ENCODE results near the gene IQSEC2. TPM values are rescaled to one million over a fixed set of nuclear protein-coding genes. Genes with fewer than 3 reads are reported as not detected.

The IQSEC2 gene
- total and polyA plus RNA-seq, 2 of the 4 experiments (the other 2 are of a cell fraction), result 2.5 to 11.4 TPM

DNA sequence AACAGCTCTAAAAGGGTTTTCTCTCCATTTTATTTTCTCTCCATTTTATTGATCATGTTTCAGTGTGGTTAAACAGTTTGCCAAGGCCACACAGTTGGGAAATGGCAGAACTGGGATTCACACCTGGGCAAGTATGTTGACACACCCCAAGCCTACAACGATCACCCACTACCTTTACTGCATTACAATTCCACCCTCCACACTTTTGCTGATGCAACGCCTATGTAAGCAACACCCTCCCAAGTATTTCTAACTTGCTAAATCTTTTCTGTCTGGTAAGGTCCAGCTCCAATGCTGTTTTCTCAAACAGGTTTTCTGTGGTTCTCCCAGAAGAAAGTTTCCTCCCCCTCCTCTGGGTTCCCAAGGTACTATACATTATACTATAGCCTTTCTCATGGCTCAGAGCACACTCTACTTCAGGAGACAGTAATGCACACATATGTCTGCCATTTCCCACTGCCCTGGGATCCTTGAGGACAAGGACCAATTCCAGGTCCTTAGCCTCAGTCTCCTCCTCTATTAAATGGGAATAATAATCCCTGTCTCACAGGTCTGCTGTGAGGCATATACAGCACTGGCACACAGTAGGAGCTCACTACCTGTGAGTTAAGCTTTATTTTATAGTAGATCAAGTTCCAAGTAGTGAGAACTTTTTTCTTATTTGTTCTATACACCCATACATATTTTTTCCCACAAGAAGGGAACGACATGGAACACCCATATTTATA lies 27.9 kb downstream of the IQSEC2 start:
- Histone ChIP-seq H4K91ac (ENCODE audit: insufficient read depth, low read depth, low read length) (no peak overlapping the region), H3K56ac (ENCODE audit: extremely low read depth, insufficient read depth, low read length) (no peak overlapping the region), H3K18ac (ENCODE audit: low read depth, low read length) (no peak overlapping the region), H3K79me1 (ENCODE audit: low read depth in 1 of 2, low read length in 2 of 2) (no peaks in the 10 kb centered on the region), H2AK9ac (replicated peaks; ENCODE audit: low read depth, low read length, poor library complexity) (no peak overlapping the region), H3K4me2 (ENCODE audit: low read depth, low read length) (no peak overlapping the region), H3K9me1 (ENCODE audit: insufficient read depth, low read length) (no peaks in the 10 kb centered on the region; the same call in 1 of the 2 replicates), H2AK5ac (ENCODE audit: low read depth, low read length) (no peak overlapping the region), H4K8ac (ENCODE audit: low read depth in 2 of 2, low read length in 2 of 2) (no peak overlapping the region), H4K20me1 (ENCODE audit: insufficient read depth, low read length) (no peaks in the 10 kb centered on the region; the same call in 1 of the 2 replicates), H3K36me3 (ENCODE audit: control insufficient read depth, insufficient read depth, low read length) (peaks cover 3% of the 10 kb centered on the region; the same call in 1 of the 2 replicates), H2BK20ac (ENCODE audit: low read depth, low read length) (no peak overlapping the region), H2BK120ac (ENCODE audit: low read depth, low read length) (no peak overlapping the region), H3K4me3 (ENCODE audit: insufficient read depth, low read depth, low read length) (no peak overlapping the region), H3K9ac (ENCODE audit: low read depth, low read length) (no peak overlapping the region), H3K14ac (replicated peaks; ENCODE audit: low read depth, low read length) (no peak overlapping the region), H2BK15ac (ENCODE audit: low read depth, low read length) (no peak overlapping the region), H3K27ac (ENCODE audit: insufficient read depth, low read length) (no peak overlapping the region), H3K27me3 (ENCODE audit: control insufficient read depth, insufficient read depth, low read length) (peaks cover 26% of the 10 kb centered on the region; the same call in 1 of the 2 replicates), H4K5ac (ENCODE audit: low read depth, low read length) (no peak overlapping the region), H2AFZ (replicated peaks; ENCODE audit: low read length, poor library complexity) (no peak overlapping the region), H3K4me1 (ENCODE audit: control insufficient read depth, insufficient read depth, low read length) (no peaks in the 10 kb centered on the region), H2BK5ac (ENCODE audit: low read depth, low read length, poor library complexity, severe bottlenecking) (no peak overlapping the region), H3K4ac (ENCODE audit: low read depth, low read length) (no peak overlapping the region), H3K23ac (ENCODE audit: low read depth, low read length) (no peak overlapping the region), H3K9me3 (ENCODE audit: control insufficient read depth, insufficient read depth, low read length) (no peaks in the 10 kb centered on the region)
- 67% methylated on average over 1 of the region's 3 CpGs; no CpG with 5 or more reads in 1 of the 2 experiments for WGBS, 2 experiments (ENCODE audit: extremely low coverage in 2 of 2, insufficient read length in 1 of 2)
- intact Hi-C loops (cut with micrococcal nuclease), result no loop called here
- dilution Hi-C loops (cut with HindIII; ENCODE audit: low sequenced_read_pairs, unreplicated experiment), result no loop called here
- ChIA-PET CTCF (interaction anchor here (2.0 kb wide), 1 partner anchor 9 kb away, joined by 11 read pairs; no protein-coding TSS in a partner anchor), POLR2A (ENCODE audit: unreplicated experiment) (no interaction called here)
- no peak for ATAC-seq (ENCODE audit: low read depth)
- in situ Hi-C loops (cut with MboI; ENCODE audit: low sequenced_read_pairs), result no loop called here
- no peak for DNase-seq
- no TSS peak for BruUV-seq (replicated peaks)
- TF ChIP-seq CEBPB (IDR thresholded peaks at IDR 0.05; ENCODE audit: low read depth, low read length) (no peak), CHD1 (IDR thresholded peaks at IDR 0.05; ENCODE audit: low read depth, low read length) (no peak), NFE2L2 (IDR thresholded peaks at IDR 0.05; ENCODE audit: low read depth, low read length) (no peak), FOS (IDR thresholded peaks at IDR 0.05; ENCODE audit: low read depth, low read length) (no peak), RCOR1 (IDR thresholded peaks at IDR 0.05; ENCODE audit: insufficient replicate concordance, low read length) (no peak), RAD21 (IDR thresholded peaks at IDR 0.05; ENCODE audit: low read length) (no peak), SMC3 (IDR thresholded peaks at IDR 0.05; ENCODE audit: low read depth, low read length) (no peak), MAZ (IDR thresholded peaks at IDR 0.05; ENCODE audit: borderline replicate concordance, low read depth, low read length) (no peak), CTCF (conservative IDR thresholded peaks at IDR 0.05; ENCODE audit: low read depth, low read length) (no peak), USF2 (IDR thresholded peaks at IDR 0.05; ENCODE audit: low read depth, low read length) (no peak), MAFK (IDR thresholded peaks at IDR 0.05; ENCODE audit: low read depth, low read length) (no peak), MXI1 (IDR thresholded peaks at IDR 0.05; ENCODE audit: borderline replicate concordance, low read depth, low read length) (no peak), BHLHE40 (IDR thresholded peaks at IDR 0.05; ENCODE audit: low read depth, low read length) (no peak), RFX5 (IDR thresholded peaks at IDR 0.05; ENCODE audit: low read depth, low read length) (no peak)
- TF ChIP-seq, protein P1, sequence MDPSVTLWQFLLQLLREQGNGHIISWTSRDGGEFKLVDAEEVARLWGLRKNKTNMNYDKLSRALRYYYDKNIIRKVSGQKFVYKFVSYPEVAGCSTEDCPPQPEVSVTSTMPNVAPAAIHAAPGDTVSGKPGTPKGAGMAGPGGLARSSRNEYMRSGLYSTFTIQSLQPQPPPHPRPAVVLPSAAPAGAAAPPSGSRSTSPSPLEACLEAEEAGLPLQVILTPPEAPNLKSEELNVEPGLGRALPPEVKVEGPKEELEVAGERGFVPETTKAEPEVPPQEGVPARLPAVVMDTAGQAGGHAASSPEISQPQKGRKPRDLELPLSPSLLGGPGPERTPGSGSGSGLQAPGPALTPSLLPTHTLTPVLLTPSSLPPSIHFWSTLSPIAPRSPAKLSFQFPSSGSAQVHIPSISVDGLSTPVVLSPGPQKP (IDR thresholded peaks at IDR 0.05; ENCODE audit: borderline replicate concordance, low read depth, low read length), result no peak
